Adrenal gland (tissue), 12 donors: Measurements from ENCODE around the gene MIP. TPM values are rescaled to one million over a fixed set of nuclear protein-coding genes. Genes with fewer than 3 reads are reported as not detected.

Experiments
- DNase-seq, 7 donors: peaks; one replicate each; pipeline ENCODE4 v3.0.0-alpha.2; 2019 to 2020
- H3K27ac ChIP-seq, 5 donors: fragments of 200-600 bp; sonication (generic) in 4 of 5; 1 replicate in 3 of 5; 2 replicates in 2 of 5; pipeline versions ENCODE4 v1.5.1 to v1.8.0; 2016 to 2020; ENCODE audit warnings: mild to moderate bottlenecking in 1 of 5
- H3K27me3 ChIP-seq: fragments of 200-600 bp; 2 replicates; pipeline ENCODE4 v1.8.0; 2021
- H3K36me3 ChIP-seq, 2 donors: fragments of 200-600 bp; replicated peaks in 1 of 2; 1 replicate in 1 of 2; 2 replicates in 1 of 2; pipeline versions ENCODE4 v1.5.1 to v1.8.0; 2018 to 2022
- H3K4me1 ChIP-seq, 2 donors: fragments of 200-600 bp; replicated peaks in 1 of 2; 1 replicate in 1 of 2; 2 replicates in 1 of 2; pipeline versions ENCODE4 v1.5.1 to v1.8.0; 2018 to 2021
- H3K4me3 ChIP-seq, 4 donors: fragments of 200-600 bp; sonication (generic) in 3 of 4; one replicate each; pipeline ENCODE4 v1.5.1; 2016 to 2018
- H3K9me3 ChIP-seq, 3 donors: fragments of 200-600 bp; sonication (generic) in 1 of 3; replicated peaks in 1 of 3; 1 replicate in 2 of 3; 2 replicates in 1 of 3; pipeline versions ENCODE4 v1.5.1 to v1.8.0; 2016 to 2021
- CTCF ChIP-seq, 6 experiments: fragments of 450-650 bp in 4 of 6; fragments of 200-600 bp in 2 of 6; sonication (generic) in 1 of 6; IDR thresholded peaks; 1 replicate in 5 of 6; 2 replicates in 1 of 6; pipeline versions ENCODE4 v1.5.1 to v1.8.0; 2016 to 2021; ENCODE audit warnings: antibody characterized with exemption in 6 of 6, mild to moderate bottlenecking in 2 of 6, moderate library complexity in 1 of 6
- POLR2A ChIP-seq, 2 donors: fragments of 450-650 bp; IDR thresholded peaks; one replicate each; pipeline ENCODE4 v1.6.1; 2017; ENCODE audit warnings: antibody characterized with exemption in 2 of 2, mild to moderate bottlenecking in 2 of 2, moderate library complexity in 1 of 2
- WGBS, 4 donors: extraction: QIAGEN DNeasy Blood & Tissue Kit in 2 of 4; methylation state at CpG; one replicate each; pipeline versions ENCODE4 v1.1.5 to v1.1.7; 2013 to 2017; 5-methylcytosine and 5-hydroxymethylcytosine counted together
- intact Hi-C, 2 donors: fragments of 100-400 bp; cut with DNase I; formaldehyde crosslinking; loops; one replicate each; pipeline versions ENCODE4 v1.14.1 to v1.15.0; 2022 to 2023
- polyA plus RNA-seq, 3 donors: library from polyadenylated mRNA; stranded (reverse); fragments of 200-250 nt in 2 of 3; fragments of 350-450 nt in 1 of 3; fragmentation: Illumina TruSeq in 1 of 3; extraction: RNeasy Lipid Tissue Mini Kit (QIAGEN cat#74804) in 1 of 3; gene quantifications; one replicate each; pipeline ENCODE4 v1.2.3, GENCODE V29; 2013 to 2014
- total RNA-seq, 9 donors: library from RNA; depleted of rRNA in 4 of 9; stranded (reverse); fragments of >200 nt in 4 of 9; fragments of 120-200 nt in 1 of 9; fragmentation: NEBNext Ultra II Directional in 1 of 9; extraction: Animal tissue kit (Norgen Biotek cat#: 25700) in 1 of 9; gene quantifications; one replicate each; pipeline versions ENCODE4 v1.1.0 to v1.2.4, GENCODE V29; 2013 to 2023
- donor health status: healthy with polysubstance abuse.
- donor health status: Bipolar disorder and iron deficiency.
- donor health status: DM: yes; HTN: yes; CAD: no.
- donor health status: DM: no; HTN: no; CAD: no.
- donor health status: DM: no; HTN: no; CAD: no.
- donor health status: DM: yes; HTN: yes; CAD: no.

The MIP gene
- total and polyA plus RNA-seq, 12 donors, result 0.08 to 1.6 (median 0.32) TPM; not detected in 5

GRCh38 chr12:56476143-56476542 is 21.7 kb upstream of the MIP start:
- intact Hi-C loops, result no loop called here
- DNase-seq, result no peak
- 90 to 96% (median 93%) methylated on average over 6 of the region's 6 CpGs for WGBS, 4 donors
- H3K4me1 ChIP-seq, result no peaks in the 10 kb centered on the region
- no peaks in the 10 kb centered on the region for H3K9me3 ChIP-seq
- TF ChIP-seq POLR2A (IDR thresholded peaks at IDR 0.05), result no peak
- TF ChIP-seq CTCF (IDR thresholded peaks at IDR 0.05), result no peak
- H3K4me3 ChIP-seq, result no peak overlapping the region
- peaks cover 0 to 4% of the 10 kb centered on the region in 2 donors for H3K36me3 ChIP-seq
- no peaks in the 10 kb centered on the region for H3K27me3 ChIP-seq
- H3K27ac ChIP-seq, result no peak overlapping the region

GRCh38 chr12:56474389-56474788 is 19.9 kb upstream of the MIP start:
- no peak for TF ChIP-seq POLR2A (IDR thresholded peaks at IDR 0.05)
- TF ChIP-seq CTCF (IDR thresholded peaks at IDR 0.05), result no peak
- 84 to 88% (median 87%) methylated on average over 9 of the region's 9 CpGs for WGBS, 4 donors
- H3K36me3 ChIP-seq, result peaks cover 0 to 4% of the 10 kb centered on the region in 2 donors
- peaks cover 3 to 15% of the 10 kb centered on the region in 2 donors for H3K4me1 ChIP-seq
- no peak overlapping the region for H3K27ac ChIP-seq
- no peaks in the 10 kb centered on the region for H3K9me3 ChIP-seq
- DNase-seq, result no peak
- H3K27me3 ChIP-seq, result no peaks in the 10 kb centered on the region
- no peak overlapping the region for H3K4me3 ChIP-seq
- intact Hi-C loops, result no loop called here

GRCh38 chr12:56469007-56469930 is 14.8 kb upstream of the MIP start:
- WGBS, 4 donors, result 33 to 38% (median 35%) methylated on average over 14 to 19 of the region's 19 CpGs
- peak overlapping the region; percentile 20 to 87 (median 44) for H3K4me3 ChIP-seq
- H3K9me3 ChIP-seq, result no peaks in the 10 kb centered on the region
- peak in 1 of 2 donors; percentile 3 for TF ChIP-seq POLR2A (IDR thresholded peaks at IDR 0.05)
- TF ChIP-seq CTCF (IDR thresholded peaks at IDR 0.05), result no peak
- peak; percentile 36 to 80 (median 69) for DNase-seq
- intact Hi-C loops, result loop anchor here in 1 of 2 donors (10.0 kb wide), 1 partner anchor 144 kb away; no protein-coding TSS in a partner anchor
- peaks cover 8 to 25% of the 10 kb centered on the region in 2 donors for H3K4me1 ChIP-seq
- peak overlapping the region; percentile 81 to 95 (median 92) for H3K27ac ChIP-seq
- H3K27me3 ChIP-seq, result no peaks in the 10 kb centered on the region
- peaks cover 0 to 4% of the 10 kb centered on the region in 2 donors for H3K36me3 ChIP-seq

- intact Hi-C loops, result loop anchor here in 1 of 2 donors (10.0 kb wide), 1 partner anchor 144 kb away; no protein-coding TSS in a partner anchor
- H3K4me1 ChIP-seq, result peaks cover 8 to 25% of the 10 kb centered on the region in 2 donors
- 0 to 1% (median 0%) methylated on average over 39 to 43 of the region's 43 CpGs for WGBS, 4 donors
- H3K9me3 ChIP-seq, result no peaks in the 10 kb centered on the region
- H3K4me3 ChIP-seq, result peak within 1 kb of the TSS; percentile 20 to 87 (median 44)
- TF ChIP-seq CTCF (IDR thresholded peaks at IDR 0.05), result peak in 1 of 6 experiments; percentile 26
- peak; percentile 72 to 88 for TF ChIP-seq POLR2A (IDR thresholded peaks at IDR 0.05)
- no peaks in the 10 kb centered on the region for H3K27me3 ChIP-seq
- peak; percentile 93 to 96 (median 94) for DNase-seq
- H3K36me3 ChIP-seq, result peaks cover 0 to 3% of the 10 kb centered on the region in 2 donors
- H3K27ac ChIP-seq, result peak within 1 kb of the TSS; percentile 81 to 95 (median 92)
Measured at GRCh38 chr12:56468216-56469006, 14.0 kb upstream of the MIP start, which contains the start of gene SPRYD4. SPRYD4 (plus strand) TSS chr12:56468578; CDS start chr12:56468592, 14 bp downstream.
